Measurements from ENCODE around the gene CAPN13.

GRCh38 chr2:30689496-30690125 is 117.6 kb downstream of the CAPN13 start:
- TF ChIP-seq FOS (IDR thresholded peaks at IDR 0.05; ENCODE audit: low read depth, low read length) (no peak), CTCF (conservative IDR thresholded peaks at IDR 0.05; ENCODE audit: low read depth, low read length) (no peak), RAD21 (IDR thresholded peaks at IDR 0.05; ENCODE audit: low read length) (no peak), POLR2A (IDR thresholded peaks at IDR 0.05; ENCODE audit: low read depth, low read length) (no peak), MAZ (IDR thresholded peaks at IDR 0.05; ENCODE audit: borderline replicate concordance, low read depth, low read length) (no peak), USF2 (IDR thresholded peaks at IDR 0.05; ENCODE audit: low read depth, low read length) (no peak), CEBPB (IDR thresholded peaks at IDR 0.05; ENCODE audit: low read depth, low read length) (no peak), CHD1 (IDR thresholded peaks at IDR 0.05; ENCODE audit: low read depth, low read length) (no peak), BHLHE40 (IDR thresholded peaks at IDR 0.05; ENCODE audit: low read depth, low read length) (no peak), RFX5 (IDR thresholded peaks at IDR 0.05; ENCODE audit: low read depth, low read length) (no peak), ELK1 (IDR thresholded peaks at IDR 0.05; ENCODE audit: borderline replicate concordance, low read depth, low read length) (no peak), MXI1 (IDR thresholded peaks at IDR 0.05; ENCODE audit: borderline replicate concordance, low read depth, low read length) (no peak), NFE2L2 (IDR thresholded peaks at IDR 0.05; ENCODE audit: low read depth, low read length) (no peak)
